Hepatocyte (in vitro differentiated cells): Measurements from ENCODE around the gene MASP1. TPM values are rescaled to one million over a fixed set of nuclear protein-coding genes. Genes with fewer than 3 reads are reported as not detected.
A peak's percentile ranks its signal among the peaks of the same experiment; 100 is the strongest.

ENCODE experiments used
- DNase-seq: peaks from one replicate; pipeline ENCODE4 v3.0.0-alpha.2; 2016; ENCODE audit warnings: low spot score
- H2AFZ ChIP-seq: fragments of 200-600 bp; sonication (generic); 2 replicates; pipeline ENCODE4 v1.6.0; 2016; ENCODE audit warnings: antibody characterized with exemption, mild to moderate bottlenecking
- H3K27ac ChIP-seq: fragments of 200-600 bp; sonication (generic); 2 replicates; pipeline ENCODE4 v1.5.1; 2016; ENCODE audit warnings: mild to moderate bottlenecking
- H3K27me3 ChIP-seq: fragments of 200-600 bp; sonication (generic); 2 replicates; pipeline ENCODE4 v1.6.1; 2016
- H3K36me3 ChIP-seq: fragments of 200-600 bp; sonication (generic); replicated peaks from 2 replicates; pipeline ENCODE4 v1.5.1; 2016; ENCODE audit warnings: low read depth; ENCODE audit not compliant: insufficient read depth
- H3K4me1 ChIP-seq: fragments of 200-600 bp; sonication (generic); 2 replicates; pipeline ENCODE4 v1.5.1; 2016; ENCODE audit warnings: mild to moderate bottlenecking, moderate library complexity; ENCODE audit not compliant: insufficient read depth
- H3K4me2 ChIP-seq: fragments of 200-600 bp; sonication (generic); 2 replicates; pipeline ENCODE4 v1.6.0; 2016
- H3K4me3 ChIP-seq: fragments of 200-600 bp; sonication (generic); 2 replicates; pipeline ENCODE4 v1.5.1; 2016; ENCODE audit warnings: mild to moderate bottlenecking
- H3K79me2 ChIP-seq: fragments of 200-600 bp; sonication (generic); 2 replicates; pipeline ENCODE4 v1.6.0; 2017; ENCODE audit warnings: mild to moderate bottlenecking
- H3K9me2 ChIP-seq: fragments of 200-600 bp; sonication (generic); replicated peaks from 2 replicates; pipeline ENCODE4 v1.6.0; 2017; ENCODE audit warnings: mild to moderate bottlenecking; ENCODE audit not compliant: insufficient read depth
- H3K9me3 ChIP-seq: fragments of 200-600 bp; sonication (generic); 2 replicates; pipeline ENCODE4 v1.5.1; 2016; ENCODE audit warnings: low read depth, mild to moderate bottlenecking
- H4K20me1 ChIP-seq: fragments of 200-600 bp; sonication (generic); 2 replicates; pipeline ENCODE4 v1.6.0; 2016; ENCODE audit warnings: mild to moderate bottlenecking; ENCODE audit not compliant: insufficient read depth, poor library complexity, severe bottlenecking
- CTCF ChIP-seq: fragments of 200-600 bp; sonication (generic); IDR thresholded peaks from 2 replicates; pipeline ENCODE4 v1.5.1; 2016; ENCODE audit warnings: antibody characterized with exemption, mild to moderate bottlenecking; ENCODE audit not compliant: poor library complexity
- EZH2 ChIP-seq: fragments of 200-600 bp; sonication (generic); IDR thresholded peaks from 2 replicates; pipeline ENCODE4 v1.6.1; 2016; ENCODE audit warnings: antibody characterized with exemption, mild to moderate bottlenecking, borderline replicate concordance
- EZH2phosphoT487 ChIP-seq: fragments of 200-600 bp; sonication (generic); IDR thresholded peaks from one replicate; pipeline ENCODE4 v1.6.1; 2018; ENCODE audit warnings: antibody characterized with exemption, mild to moderate bottlenecking, low read depth, moderate library complexity; ENCODE audit not compliant: unreplicated experiment, severe bottlenecking
- WGBS: methylation state at CpG from one replicate; pipeline ENCODE4 v1.1.6; 2016; ENCODE audit warnings: low lambda C conversion rate; ENCODE audit errors: missing lambda C conversion rate; 5-methylcytosine and 5-hydroxymethylcytosine counted together
- polyA plus RNA-seq: library from polyadenylated mRNA; unstranded; fragments of >200 nt; fragmentation: Nextera tagmentation; extraction: Ambion mirVana; gene quantifications from 2 replicates; pipeline ENCODE4 v1.2.1, GENCODE V29; 2016
- total RNA-seq: library from RNA; depleted of rRNA; stranded (reverse); fragments of >200 nt; gene quantifications from 2 replicates; pipeline ENCODE4 v1.2.3, GENCODE V29; 2014

MASP1 gene
- total and polyA plus RNA-seq, 2 experiments from 2014 or later = 23.3 to 29.0 TPM

DNA sequence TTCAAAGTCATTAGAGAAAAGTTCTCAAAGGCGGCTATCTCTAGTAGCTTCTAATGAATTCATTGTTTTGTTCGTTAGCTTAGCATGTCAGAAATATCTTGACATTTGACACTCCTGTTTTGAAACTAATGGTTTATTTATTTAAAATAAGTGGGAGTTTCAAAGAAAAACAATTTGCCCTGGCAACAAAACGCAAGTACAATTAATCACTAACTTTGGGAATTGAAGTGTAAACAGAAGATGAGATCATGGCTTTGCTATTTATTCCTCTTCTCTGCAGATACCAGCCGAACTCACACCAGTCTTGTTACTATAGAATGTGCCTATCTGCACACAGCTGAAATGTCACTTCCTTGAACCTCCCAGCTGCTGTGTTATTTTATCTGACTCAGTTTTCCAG lies 27.5 kb downstream of the MASP1 start:
- Histone ChIP-seq H3K4me2 (peak overlapping the region; percentile 26), H3K4me1 (peaks cover 29% of the 10 kb centered on the region), H2AFZ (no peak overlapping the region), H3K36me3 (no peaks in the 10 kb centered on the region), H3K4me3 (no peak overlapping the region), H3K9me2 (no peaks in the 10 kb centered on the region), H4K20me1 (no peaks in the 10 kb centered on the region), H3K79me2 (no peaks in the 10 kb centered on the region), H3K27me3 (no peaks in the 10 kb centered on the region), H3K9me3 (no peaks in the 10 kb centered on the region), H3K27ac (peak overlapping the region; percentile 77)
- 16% methylated on average over 4 of the region's 4 CpGs for WGBS
- DNase-seq = peak; percentile 60
- TF ChIP-seq EZH2 (no peak), CTCF (no peak), EZH2phosphoT487 (no peak)

DNA sequence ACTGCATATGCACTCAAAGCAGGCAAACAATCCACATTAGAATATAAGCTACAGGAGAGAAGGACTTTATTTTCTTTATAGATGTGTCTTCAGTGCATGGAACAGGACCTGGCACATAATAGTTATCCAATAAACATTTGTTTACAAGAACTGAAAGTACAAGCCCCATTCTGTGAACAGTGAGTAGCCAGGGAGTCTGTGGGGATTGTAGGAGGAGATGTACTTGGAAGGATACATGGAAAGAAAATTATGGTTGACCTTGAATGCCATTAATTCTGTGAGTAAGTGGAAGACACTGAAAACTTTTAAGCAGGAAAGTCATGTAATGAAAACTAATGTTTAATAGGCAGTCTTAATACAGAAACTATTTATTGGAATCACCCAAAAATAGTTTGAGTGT lies 28.3 kb downstream of the MASP1 start:
- Histone ChIP-seq H3K4me1 (peaks cover 29% of the 10 kb centered on the region), H3K9me3 (no peaks in the 10 kb centered on the region), H3K27me3 (no peaks in the 10 kb centered on the region), H4K20me1 (no peaks in the 10 kb centered on the region), H3K9me2 (no peaks in the 10 kb centered on the region), H2AFZ (no peak overlapping the region), H3K4me2 (peak overlapping the region; percentile 26), H3K27ac (peak overlapping the region; percentile 77), H3K79me2 (no peaks in the 10 kb centered on the region), H3K4me3 (no peak overlapping the region), H3K36me3 (no peaks in the 10 kb centered on the region)
- TF ChIP-seq CTCF (no peak), EZH2phosphoT487 (no peak)
- DNase-seq = peak; percentile 35

GRCh38 chr3:187262360-187262759 lies 29.2 kb downstream of the MASP1 start:
- H3K79me2 ChIP-seq = no peaks in the 10 kb centered on the region
- no peaks in the 10 kb centered on the region for H3K36me3 ChIP-seq
- WGBS = 87% methylated on average over 6 of the region's 6 CpGs
- peak overlapping the region; percentile 77 for H3K27ac ChIP-seq
- no peak overlapping the region for H3K4me2 ChIP-seq
- no peaks in the 10 kb centered on the region for H3K9me2 ChIP-seq
- no peaks in the 10 kb centered on the region for H4K20me1 ChIP-seq
- peaks cover 29% of the 10 kb centered on the region for H3K4me1 ChIP-seq
- H3K4me3 ChIP-seq = no peak overlapping the region
- no peaks in the 10 kb centered on the region for H3K9me3 ChIP-seq
- TF ChIP-seq EZH2 (no peak), EZH2phosphoT487 (no peak), CTCF (no peak)
- no peaks in the 10 kb centered on the region for H3K27me3 ChIP-seq
- H2AFZ ChIP-seq = no peak overlapping the region
- no peak for DNase-seq

DNA sequence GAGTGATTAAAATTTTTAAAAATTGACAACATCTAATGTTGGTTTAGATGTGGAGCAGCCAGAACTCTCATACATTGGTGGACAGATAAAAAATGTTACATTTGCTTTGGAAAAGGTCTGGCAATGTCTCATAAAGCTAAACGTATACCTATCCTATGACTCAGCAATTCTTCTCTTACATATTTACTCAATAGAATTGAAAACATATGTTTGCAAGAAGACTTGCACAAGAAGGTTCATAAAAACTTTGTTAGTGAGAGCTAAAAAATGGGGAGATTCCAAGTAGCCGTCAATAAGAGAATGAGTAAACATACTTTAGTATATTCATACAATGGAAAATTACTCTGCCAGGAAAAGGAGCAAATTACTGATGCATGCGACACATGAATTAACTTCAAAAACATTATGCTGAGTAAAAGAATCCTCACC lies 30.0 kb downstream of the MASP1 start:
- no peaks in the 10 kb centered on the region for H3K79me2 ChIP-seq
- H3K36me3 ChIP-seq = no peaks in the 10 kb centered on the region
- DNase-seq = no peak
- WGBS = 72% methylated on average over 3 of the region's 3 CpGs
- H3K9me3 ChIP-seq = no peaks in the 10 kb centered on the region
- TF ChIP-seq EZH2phosphoT487 (no peak), EZH2 (no peak), CTCF (no peak)
- H4K20me1 ChIP-seq = no peaks in the 10 kb centered on the region
- no peak overlapping the region for H2AFZ ChIP-seq
- H3K4me3 ChIP-seq = no peak overlapping the region
- no peaks in the 10 kb centered on the region for H3K27me3 ChIP-seq
- H3K9me2 ChIP-seq = no peaks in the 10 kb centered on the region
- no peak overlapping the region for H3K4me2 ChIP-seq
- H3K27ac ChIP-seq = no peak overlapping the region
- peaks cover 29% of the 10 kb centered on the region for H3K4me1 ChIP-seq
